ENCODE data around the gene PKP2.

DNA sequence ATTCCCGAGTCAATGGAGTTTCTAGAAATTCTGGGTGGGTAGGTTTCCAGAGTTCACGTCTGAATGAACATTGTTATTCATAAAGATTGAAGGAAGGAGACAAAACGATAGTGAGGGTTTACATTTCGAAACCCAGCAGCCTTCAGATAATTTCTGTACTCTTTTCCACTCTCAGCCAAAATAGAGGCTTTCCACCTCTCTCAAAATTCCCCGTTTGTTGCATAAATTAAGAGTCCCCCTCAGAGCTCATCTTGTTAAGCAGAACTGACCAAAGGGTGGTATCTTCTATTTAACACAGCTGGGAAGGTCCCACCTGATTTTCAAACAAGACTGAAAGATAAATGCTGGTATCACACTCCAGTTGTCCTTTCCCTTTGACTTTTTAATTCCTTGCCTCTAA lies 119.4 kb downstream of the PKP2 start:
- TF ChIP-seq, protein P1, sequence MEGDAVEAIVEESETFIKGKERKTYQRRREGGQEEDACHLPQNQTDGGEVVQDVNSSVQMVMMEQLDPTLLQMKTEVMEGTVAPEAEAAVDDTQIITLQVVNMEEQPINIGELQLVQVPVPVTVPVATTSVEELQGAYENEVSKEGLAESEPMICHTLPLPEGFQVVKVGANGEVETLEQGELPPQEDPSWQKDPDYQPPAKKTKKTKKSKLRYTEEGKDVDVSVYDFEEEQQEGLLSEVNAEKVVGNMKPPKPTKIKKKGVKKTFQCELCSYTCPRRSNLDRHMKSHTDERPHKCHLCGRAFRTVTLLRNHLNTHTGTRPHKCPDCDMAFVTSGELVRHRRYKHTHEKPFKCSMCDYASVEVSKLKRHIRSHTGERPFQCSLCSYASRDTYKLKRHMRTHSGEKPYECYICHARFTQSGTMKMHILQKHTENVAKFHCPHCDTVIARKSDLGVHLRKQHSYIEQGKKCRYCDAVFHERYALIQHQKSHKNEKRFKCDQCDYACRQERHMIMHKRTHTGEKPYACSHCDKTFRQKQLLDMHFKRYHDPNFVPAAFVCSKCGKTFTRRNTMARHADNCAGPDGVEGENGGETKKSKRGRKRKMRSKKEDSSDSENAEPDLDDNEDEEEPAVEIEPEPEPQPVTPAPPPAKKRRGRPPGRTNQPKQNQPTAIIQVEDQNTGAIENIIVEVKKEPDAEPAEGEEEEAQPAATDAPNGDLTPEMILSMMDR (conservative IDR thresholded peaks at IDR 0.05): no peak
- no peak for TF ChIP-seq ZFX (IDR thresholded peaks at IDR 0.05)

Measured in C4-2B (cell line).